GM21529 (cell line): ENCODE measurements around the gene MAL.

ENCODE experiments used
- ATAC-seq: cut with Tn5 transposase; IDR thresholded peaks from one replicate; pipeline ENCODE4 v1.9.1; 2021; ENCODE audit not compliant: unreplicated experiment

MAL gene

DNA sequence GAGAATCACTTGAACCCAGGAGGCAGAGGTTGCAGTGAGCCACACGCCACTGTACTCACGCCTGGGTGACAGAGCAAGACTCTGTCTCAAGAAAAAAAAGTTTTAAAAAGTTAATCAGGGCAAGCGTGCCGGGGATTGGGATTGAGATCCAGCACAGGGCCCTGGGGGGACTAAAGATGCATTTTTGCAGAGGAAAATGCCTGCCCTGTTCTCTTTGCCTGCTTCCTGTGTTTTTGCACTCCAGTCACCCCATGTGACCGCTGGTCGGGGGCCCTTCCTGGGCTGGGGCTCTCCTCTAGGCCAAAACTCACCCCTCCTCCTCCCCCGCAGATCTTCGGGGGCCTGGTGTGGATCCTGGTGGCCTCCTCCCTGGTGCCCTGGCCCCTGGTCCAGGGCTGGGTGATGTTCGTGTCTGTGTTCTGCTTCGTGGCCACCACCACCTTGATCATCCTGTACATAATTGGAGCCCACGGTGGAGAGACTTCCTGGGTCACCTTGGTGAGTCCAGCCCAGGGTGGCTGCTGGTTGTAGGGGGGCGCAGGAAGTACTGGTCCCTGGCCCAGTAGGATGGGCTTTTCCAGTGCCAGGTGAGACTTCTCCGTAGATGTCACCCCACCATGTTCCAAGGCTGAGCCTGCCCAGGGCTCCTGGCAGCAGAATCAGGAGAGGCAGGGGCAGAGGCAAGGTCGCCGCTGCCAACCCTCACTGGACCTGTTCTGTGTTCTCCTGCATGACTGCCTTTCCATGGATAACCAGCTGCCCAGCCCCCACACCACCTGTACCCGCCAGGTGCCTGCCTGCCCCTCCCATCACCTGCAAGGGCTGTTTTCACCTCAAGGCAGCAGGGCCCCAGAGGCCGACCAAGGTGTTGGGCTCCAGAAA lies 22.4 kb downstream of the MAL start:
- ATAC-seq: no peak

DNA sequence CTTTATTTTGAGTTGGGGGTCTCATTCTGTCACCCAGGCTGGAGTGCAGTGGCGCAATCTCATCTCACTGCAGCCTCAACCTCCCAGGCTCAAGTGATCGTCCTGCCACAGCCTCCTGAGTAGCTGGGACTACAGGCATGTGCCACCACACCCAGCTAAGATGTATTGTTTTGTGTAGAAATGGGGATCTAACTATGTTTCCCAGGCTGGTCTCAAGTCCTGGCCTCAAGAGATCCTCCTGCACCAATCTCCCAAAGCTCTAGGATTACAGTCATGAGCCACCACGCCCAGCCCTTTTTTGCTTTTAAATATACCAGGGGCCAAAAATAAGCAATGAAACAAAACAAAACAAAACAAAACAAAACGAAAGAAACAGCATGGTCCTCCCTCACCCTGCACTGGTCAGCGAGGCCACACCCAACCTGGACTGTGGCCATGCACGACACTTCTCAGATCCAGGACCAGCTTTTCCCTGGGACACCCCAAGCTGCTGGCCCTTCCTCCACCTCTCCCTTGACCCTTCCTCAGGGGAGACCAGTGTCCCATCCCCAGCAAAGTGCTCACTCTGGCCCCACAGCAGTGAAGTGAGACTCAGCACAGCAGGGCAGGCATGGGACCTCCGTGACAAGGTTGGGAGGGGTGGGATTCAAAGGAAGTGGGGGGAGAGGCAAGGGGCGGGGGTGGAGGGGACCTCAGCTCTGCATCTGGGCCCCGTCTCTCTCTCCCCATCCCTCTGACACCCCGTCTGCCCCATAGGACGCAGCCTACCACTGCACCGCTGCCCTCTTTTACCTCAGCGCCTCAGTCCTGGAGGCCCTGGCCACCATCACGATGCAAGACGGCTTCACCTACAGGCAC lies 23.5 kb downstream of the MAL start:
- ATAC-seq: no peak

- no peak for ATAC-seq
Measured at GRCh38 chr2:95049683-95049955, 24.1 kb downstream of the MAL start.

- ATAC-seq: no peak
Measured at GRCh38 chr2:95049961-95050360, 24.5 kb downstream of the MAL start.

GRCh38 chr2:95050385-95051300 lies 25.1 kb downstream of the MAL start:
- ATAC-seq: peak; percentile 51

DNA sequence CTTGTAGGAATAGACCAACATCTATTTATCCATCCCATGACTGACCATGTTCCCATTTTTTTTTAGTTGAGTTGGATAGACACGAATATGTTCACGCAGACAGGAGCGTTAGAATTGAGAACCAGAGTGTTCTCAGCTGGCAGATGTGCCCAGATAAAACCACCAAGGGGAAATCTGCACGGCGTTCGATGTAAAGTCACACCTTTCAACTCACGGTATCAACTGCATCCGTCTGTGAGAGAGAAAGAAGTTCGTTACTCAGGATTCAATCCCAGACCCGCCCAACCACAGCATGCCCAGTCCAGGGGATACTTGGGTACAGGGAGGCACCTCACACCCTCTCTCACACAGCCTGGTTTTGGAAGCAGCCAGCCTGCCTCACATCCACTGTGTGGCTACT lies 26.1 kb downstream of the MAL start:
- ATAC-seq: no peak

GRCh38 chr2:95052307-95052706 lies 26.8 kb downstream of the MAL start:
- no peak for ATAC-seq

DNA sequence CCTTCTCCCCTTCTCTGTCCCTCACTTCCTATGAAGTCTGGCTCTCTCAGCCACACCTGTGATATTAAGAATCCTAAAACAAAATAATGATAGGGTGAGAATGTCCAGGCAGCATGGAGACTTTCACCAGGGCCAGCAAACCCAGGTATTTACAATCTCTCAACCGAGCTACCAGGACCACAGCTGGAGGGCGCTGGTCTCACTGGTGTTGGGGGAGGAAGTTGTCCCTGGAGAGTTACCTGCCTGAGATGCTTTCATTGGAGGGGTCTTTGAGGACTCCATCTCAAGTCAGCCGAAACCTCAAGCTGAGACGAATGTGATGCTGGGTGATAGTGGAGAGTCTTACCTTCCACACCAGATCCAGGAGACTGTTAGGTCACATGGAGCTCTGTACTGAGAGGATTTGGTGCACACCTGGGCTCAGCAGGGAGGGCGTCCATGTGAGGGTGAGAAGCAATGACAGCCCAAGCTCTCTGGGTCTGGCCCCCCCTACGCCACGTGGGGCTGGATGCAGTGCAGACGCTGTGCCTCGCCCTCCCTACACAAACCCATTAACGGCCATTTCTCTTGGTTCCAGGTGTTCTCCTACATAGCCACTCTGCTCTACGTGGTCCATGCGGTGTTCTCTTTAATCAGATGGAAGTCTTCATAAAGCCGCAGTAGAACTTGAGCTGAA lies 27.4 kb downstream of the MAL start:
- no peak for ATAC-seq

DNA sequence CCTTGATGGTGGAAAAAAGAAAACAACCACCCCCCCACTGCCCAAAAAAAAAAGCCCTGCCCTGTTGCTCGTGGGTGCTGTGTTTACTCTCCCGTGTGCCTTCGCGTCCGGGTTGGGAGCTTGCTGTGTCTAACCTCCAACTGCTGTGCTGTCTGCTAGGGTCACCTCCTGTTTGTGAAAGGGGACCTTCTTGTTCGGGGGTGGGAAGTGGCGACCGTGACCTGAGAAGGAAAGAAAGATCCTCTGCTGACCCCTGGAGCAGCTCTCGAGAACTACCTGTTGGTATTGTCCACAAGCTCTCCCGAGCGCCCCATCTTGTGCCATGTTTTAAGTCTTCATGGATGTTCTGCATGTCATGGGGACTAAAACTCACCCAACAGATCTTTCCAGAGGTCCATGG lies 28.0 kb downstream of the MAL start:
- no peak for ATAC-seq

- ATAC-seq: no peak
Measured at GRCh38 chr2:95054016-95054415, 28.5 kb downstream of the MAL start.

GRCh38 chr2:95055262-95055661 lies 29.8 kb downstream of the MAL start:
- ATAC-seq: no peak

- ATAC-seq: no peak
Measured at GRCh38 chr2:95056044-95056443, 30.5 kb downstream of the MAL start.

DNA sequence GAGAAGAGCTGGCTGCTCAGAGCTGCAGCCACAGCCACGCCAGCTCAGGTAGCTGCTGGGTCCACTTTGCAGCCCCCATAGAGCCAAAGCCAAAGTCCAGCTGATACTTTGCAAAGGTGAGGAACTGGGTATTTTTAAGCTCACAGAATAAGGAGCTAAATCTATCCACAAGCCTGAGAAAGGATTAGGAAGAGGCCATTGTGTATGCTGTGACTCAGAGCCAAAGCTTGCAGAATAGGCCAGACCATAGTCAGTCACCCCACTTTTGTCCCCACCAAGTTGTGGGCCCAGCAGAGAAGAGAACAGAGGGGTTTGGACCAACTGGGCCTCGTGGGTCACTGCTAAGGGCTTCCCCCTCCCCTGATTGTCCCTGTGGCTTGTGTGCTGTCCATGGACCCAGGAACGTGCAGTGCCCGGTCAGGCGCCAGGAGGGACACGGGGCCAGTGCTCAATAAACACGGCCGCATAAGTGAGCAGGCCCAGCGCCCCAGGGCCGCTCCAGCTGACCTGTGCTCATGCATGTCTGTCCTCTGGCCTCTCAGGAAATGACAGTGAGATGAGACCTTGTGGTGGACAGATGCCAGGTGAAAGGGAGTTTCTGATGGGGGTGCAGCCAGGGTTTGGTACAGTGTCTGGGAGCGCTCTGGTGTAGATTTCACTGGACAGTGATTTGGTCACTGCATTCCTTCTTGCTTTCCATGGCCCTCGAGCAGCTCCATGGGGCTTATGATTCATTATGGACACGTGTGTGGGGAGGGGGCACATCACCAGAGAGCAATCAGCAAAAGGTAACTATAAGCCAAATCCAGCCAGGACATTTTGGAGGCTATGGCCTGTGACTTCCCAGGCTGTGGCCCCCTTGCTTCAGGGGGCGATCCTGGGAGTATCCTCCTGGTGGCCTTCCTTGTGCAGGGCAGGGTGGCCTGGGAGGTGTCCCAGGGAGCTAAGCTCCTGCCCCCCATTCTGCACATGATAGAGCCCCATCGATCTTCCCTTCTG lies 31.3 kb downstream of the MAL start:
- ATAC-seq: no peak

DNA sequence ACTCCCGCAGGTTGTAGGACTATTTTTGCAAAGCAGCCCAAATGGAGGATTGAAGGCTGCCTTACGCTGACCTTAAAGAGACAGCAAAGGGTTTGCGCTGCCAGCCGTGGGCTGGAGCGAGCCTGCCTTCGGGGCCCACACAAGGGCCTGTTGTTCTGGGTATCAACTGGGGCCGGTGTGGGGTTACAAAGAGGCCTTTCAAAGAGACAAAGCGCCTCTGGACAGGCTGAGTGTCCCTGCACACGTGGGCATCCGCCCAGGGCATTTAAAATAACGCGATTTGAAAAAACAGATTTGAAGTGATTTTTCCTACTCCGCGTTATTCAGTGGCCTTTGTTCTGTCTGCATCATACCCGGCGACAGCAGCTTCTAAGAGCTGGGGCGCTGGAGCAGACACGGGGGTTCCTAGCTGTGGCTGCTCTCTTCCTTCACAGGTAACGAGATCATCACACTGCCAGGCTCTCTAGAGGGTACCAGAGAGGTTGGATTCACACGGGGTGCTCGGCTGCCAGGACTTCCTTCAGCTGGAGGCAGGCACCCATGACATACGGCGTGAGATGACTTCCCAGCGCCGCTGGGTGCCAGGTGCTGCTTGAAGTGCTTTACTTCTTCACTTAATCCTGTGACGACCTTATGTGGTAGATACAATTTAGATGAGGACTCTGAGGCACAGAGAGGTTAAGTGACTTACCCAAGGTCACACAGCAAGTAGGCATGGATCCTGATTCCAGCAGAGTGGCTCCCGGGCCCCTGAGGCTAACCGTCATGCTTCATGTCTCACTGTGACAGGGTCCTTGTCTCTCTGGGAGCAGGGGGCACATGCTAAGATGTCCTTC lies 32.2 kb downstream of the MAL start:
- ATAC-seq: no peak

DNA sequence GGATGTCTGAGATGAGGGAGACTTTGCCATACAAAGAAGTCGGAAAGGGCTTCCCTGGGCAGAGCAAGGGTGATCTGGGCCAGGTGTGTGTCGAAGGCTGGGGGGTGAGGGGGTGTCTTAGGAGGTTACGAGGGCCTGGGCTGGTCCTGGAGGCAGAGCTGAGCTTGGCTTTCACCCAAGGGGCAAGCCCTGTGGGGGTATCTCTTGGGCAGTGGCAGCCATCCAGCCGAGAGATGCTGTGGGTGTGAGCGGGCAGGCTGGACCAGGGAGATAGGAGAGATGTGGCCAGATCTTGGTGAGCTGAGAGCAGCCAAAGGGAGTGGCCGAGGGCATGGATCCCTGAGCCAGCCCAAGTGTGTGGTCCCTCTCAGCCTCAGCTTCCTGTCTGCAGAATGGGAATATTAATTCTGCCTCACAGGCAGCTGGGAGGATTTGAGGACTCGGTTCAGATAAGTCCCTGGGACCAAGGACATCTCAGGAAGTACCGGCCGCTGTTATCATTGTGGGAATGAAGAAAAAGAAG lies 33.0 kb downstream of the MAL start:
- no peak for ATAC-seq

GRCh38 chr2:95058989-95059641 lies 33.6 kb downstream of the MAL start:
- ATAC-seq: no peak

DNA sequence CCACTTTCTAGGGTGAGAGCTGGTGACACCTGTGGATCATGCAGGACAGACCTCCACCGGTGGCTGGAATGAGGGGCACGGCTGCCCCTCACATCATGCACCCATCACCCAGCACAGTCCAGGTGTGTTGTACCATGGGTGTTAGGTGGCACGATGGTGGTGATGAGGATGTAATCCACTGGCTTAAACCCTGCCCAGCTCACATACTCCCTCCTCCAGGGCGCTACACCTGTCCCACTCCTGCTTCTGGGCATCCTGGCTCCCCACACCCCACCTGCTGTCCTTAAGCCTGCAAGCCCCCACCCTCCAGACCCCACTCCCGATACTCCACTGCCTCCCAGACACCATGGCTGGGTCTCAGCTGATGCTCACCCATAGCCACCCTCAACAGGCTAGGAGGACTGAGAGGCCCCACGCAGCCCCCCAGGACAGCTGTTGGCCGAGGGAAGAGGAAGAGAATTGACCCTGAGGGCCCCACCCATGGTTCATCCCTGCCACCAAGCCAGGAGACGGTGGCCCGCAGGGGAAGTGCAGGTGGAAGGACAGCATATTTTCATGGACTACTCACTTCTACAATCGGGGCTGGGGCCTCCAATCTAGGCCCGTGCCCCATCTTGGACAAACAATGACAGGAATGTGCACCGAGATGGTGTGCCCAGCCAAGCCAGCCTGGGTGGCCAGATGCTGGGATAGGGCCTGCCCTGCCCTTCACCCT lies 34.3 kb downstream of the MAL start:
- no peak for ATAC-seq
